PC-3 (cell line): ENCODE measurements around the gene ECT2L. TPM values are rescaled to one million over a fixed set of nuclear protein-coding genes. Genes with fewer than 3 reads are reported as not detected.

ENCODE experiments used
- ATAC-seq: fragments of 200-7000 bp; cut with Tn5 transposase; 2 replicates; pipeline ENCODE4 v1.9.1; 2020; ENCODE audit warnings: mild to moderate bottlenecking, moderate library complexity
- BruUV-seq: library from RNA; stranded (reverse); fragments of 400-500 nt; replicated peaks from 2 replicates; lab custom pipeline; 2021; lab: Mats Ljungman, UMichigan
- CTCF ChIA-PET: fragments of 300-600 bp; sonication (Branson Sonifier 250); formaldehyde crosslinking; loops from one replicate; lab custom pipeline; 2022; ENCODE audit warnings: antibody characterized with exemption; lab: Charles Lee
- POLR2A ChIA-PET: fragments of 300-600 bp; sonication (Branson Sonifier 250); formaldehyde crosslinking; loops from one replicate; lab custom pipeline; 2022; ENCODE audit warnings: antibody characterized with exemption; ENCODE audit not compliant: unreplicated experiment; lab: Charles Lee
- DNase-seq: peaks from one replicate; pipeline ENCODE4 v3.0.0-alpha.2; 2015
- H2AFZ ChIP-seq: fragments of 300-600 bp; sonication (generic); 2 replicates; pipeline ENCODE4 v1.6.0; 2016; ENCODE audit warnings: antibody characterized with exemption, low read length
- H3F3A ChIP-seq: fragments of 300-600 bp; sonication (generic); one replicate; pipeline ENCODE4 v1.6.0; 2017; ENCODE audit warnings: antibody characterized with exemption, low read length, control low read depth, mild to moderate bottlenecking; ENCODE audit not compliant: unreplicated experiment
- H3K27ac ChIP-seq: fragments of 300-600 bp; sonication (generic); 2 replicates; pipeline ENCODE4 v1.5.1; 2016; ENCODE audit warnings: mild to moderate bottlenecking, low read length
- H3K27me3 ChIP-seq: fragments of 300-600 bp; sonication (generic); 2 replicates; pipeline ENCODE4 v1.6.1; 2016; ENCODE audit warnings: low read length, mixed read lengths
- H3K36me3 ChIP-seq: fragments of 300-600 bp; sonication (generic); 2 replicates; pipeline ENCODE4 v1.6.1; 2016; ENCODE audit warnings: low read depth, mixed run types, low read length, mixed read lengths
- H3K4me1 ChIP-seq: fragments of 300-600 bp; sonication (generic); 2 replicates; pipeline ENCODE4 v1.5.1; 2016; ENCODE audit warnings: low read length; ENCODE audit not compliant: insufficient read depth
- H3K4me2 ChIP-seq: fragments of 300-600 bp; sonication (generic); 2 replicates; pipeline ENCODE4 v1.6.0; 2016; ENCODE audit warnings: low read length
- H3K4me3 ChIP-seq: fragments of 300-600 bp; sonication (generic); 2 replicates; pipeline ENCODE4 v1.5.1; 2016; ENCODE audit warnings: mild to moderate bottlenecking, low read length, mixed read lengths
- H3K79me2 ChIP-seq: fragments of 300-600 bp; sonication (generic); 2 replicates; pipeline ENCODE4 v1.6.1; 2017; ENCODE audit warnings: low read length, mixed read lengths
- H3K9ac ChIP-seq: fragments of 300-600 bp; sonication (generic); 2 replicates; pipeline ENCODE4 v1.6.0; 2016; ENCODE audit warnings: mild to moderate bottlenecking, low read length
- H3K9me2 ChIP-seq: fragments of 300-600 bp; sonication (generic); replicated peaks from 2 replicates; pipeline ENCODE4 v1.6.1; 2016; ENCODE audit warnings: mixed run types, low read length, mixed read lengths
- H3K9me3 ChIP-seq: fragments of 300-600 bp; sonication (generic); 2 replicates; pipeline ENCODE4 v1.6.1; 2016; ENCODE audit warnings: low read length, mixed read lengths
- H4K20me1 ChIP-seq: fragments of 300-600 bp; sonication (generic); 2 replicates; pipeline ENCODE4 v1.6.1; 2016; ENCODE audit warnings: low read length, mixed read lengths
- CTCF ChIP-seq: fragments of 300-600 bp; sonication (generic); conservative IDR thresholded peaks from 2 replicates; pipeline ENCODE4 v1.5.1; 2017; ENCODE audit warnings: antibody characterized with exemption, low read depth, mild to moderate bottlenecking, low read length
- EZH2 ChIP-seq: fragments of 300-600 bp; sonication (generic); IDR thresholded peaks from one replicate; pipeline ENCODE4 v1.6.1; 2017; ENCODE audit warnings: antibody characterized with exemption, mild to moderate bottlenecking, low read length; ENCODE audit not compliant: unreplicated experiment
- EZH2phosphoT487 ChIP-seq: fragments of 300-600 bp; sonication (generic); IDR thresholded peaks from 2 replicates; pipeline ENCODE4 v1.6.1; 2018; ENCODE audit warnings: mild to moderate bottlenecking, antibody characterized with exemption, low read length, borderline replicate concordance
- intact Hi-C: fragments of 100-400 bp; cut with micrococcal nuclease; formaldehyde crosslinking; loops from 2 replicates; pipeline ENCODE4 v1.9.0; 2023
- total RNA-seq: library from RNA; depleted of rRNA; stranded (reverse); fragments of >200 nt; gene quantifications from 2 replicates; pipeline ENCODE4 v1.2.3, GENCODE V29; 2014

Gene ECT2L
- total RNA-seq, 1 experiment from 2014 or later: not detected

DNA sequence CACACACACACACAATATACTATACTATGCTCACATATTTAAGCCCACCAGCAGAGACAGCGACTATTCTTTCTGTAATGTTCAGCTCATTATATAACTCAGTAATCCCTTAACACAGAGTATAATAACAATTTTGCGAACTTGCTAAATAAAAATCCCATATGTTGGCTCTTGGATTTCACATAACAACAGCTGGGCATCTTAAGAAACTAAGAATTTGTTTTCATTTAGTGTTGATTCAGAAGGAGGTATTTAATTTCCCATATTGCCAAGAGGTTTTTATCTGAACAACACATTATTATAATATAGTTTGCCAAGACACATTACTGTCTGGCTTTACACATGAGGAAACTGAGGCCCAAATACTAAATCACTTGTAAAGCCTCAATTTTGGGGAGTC is 7.4 kb downstream of the ECT2L start:
- Histone ChIP-seq H2AFZ (no peak overlapping the region), H3K4me3 (no peak overlapping the region), H3K9ac (no peak overlapping the region), H4K20me1 (no peaks in the 10 kb centered on the region), H3K9me3 (no peaks in the 10 kb centered on the region), H3K27ac (no peak overlapping the region), H3F3A (no peaks in the 10 kb centered on the region), H3K79me2 (no peaks in the 10 kb centered on the region), H3K9me2 (no peaks in the 10 kb centered on the region), H3K4me1 (no peaks in the 10 kb centered on the region), H3K36me3 (no peaks in the 10 kb centered on the region), H3K27me3 (no peaks in the 10 kb centered on the region), H3K4me2 (no peak overlapping the region)
- BruUV-seq: no TSS peak
- intact Hi-C loops: no loop called here
- ATAC-seq (no peak), DNase-seq (no peak)
- TF ChIP-seq CTCF (no peak), EZH2phosphoT487 (no peak), EZH2 (no peak)
- CTCF ChIA-PET: no interaction called here
- POLR2A ChIA-PET: no interaction called here

DNA sequence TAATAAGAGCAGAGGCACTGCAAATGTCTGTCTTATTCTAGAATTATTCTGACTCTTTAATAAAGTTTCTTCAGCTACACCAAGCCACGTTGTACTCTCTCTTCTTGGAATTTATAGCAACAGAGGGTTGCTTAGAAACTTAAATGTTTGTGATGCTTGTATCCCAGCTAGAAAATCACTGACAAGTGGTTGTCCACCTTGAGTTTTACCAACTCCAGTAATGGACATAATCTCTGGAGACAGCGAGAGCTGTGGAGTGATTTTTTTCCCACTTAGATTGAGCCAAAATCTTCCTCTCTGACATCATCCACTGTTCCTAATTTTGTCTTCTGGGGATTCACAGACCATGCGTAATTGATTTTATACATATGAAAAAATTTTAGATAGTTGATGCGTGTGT is 8.0 kb downstream of the ECT2L start:
- Histone ChIP-seq H3K27me3 (no peaks in the 10 kb centered on the region), H3K9me2 (no peaks in the 10 kb centered on the region), H3K4me2 (no peak overlapping the region), H3K9ac (no peak overlapping the region), H2AFZ (no peak overlapping the region), H4K20me1 (no peaks in the 10 kb centered on the region), H3K9me3 (no peaks in the 10 kb centered on the region), H3K27ac (no peak overlapping the region), H3K79me2 (no peaks in the 10 kb centered on the region), H3F3A (no peaks in the 10 kb centered on the region), H3K36me3 (no peaks in the 10 kb centered on the region), H3K4me3 (no peak overlapping the region), H3K4me1 (no peaks in the 10 kb centered on the region)
- ChIA-PET CTCF (no interaction called here), POLR2A (no interaction called here)
- no peak for DNase-seq
- TF ChIP-seq CTCF: no peak
- TF ChIP-seq EZH2: no peak
- no peak for TF ChIP-seq EZH2phosphoT487
- intact Hi-C loops: no loop called here
- BruUV-seq: no TSS peak
- ATAC-seq: no peak

DNA sequence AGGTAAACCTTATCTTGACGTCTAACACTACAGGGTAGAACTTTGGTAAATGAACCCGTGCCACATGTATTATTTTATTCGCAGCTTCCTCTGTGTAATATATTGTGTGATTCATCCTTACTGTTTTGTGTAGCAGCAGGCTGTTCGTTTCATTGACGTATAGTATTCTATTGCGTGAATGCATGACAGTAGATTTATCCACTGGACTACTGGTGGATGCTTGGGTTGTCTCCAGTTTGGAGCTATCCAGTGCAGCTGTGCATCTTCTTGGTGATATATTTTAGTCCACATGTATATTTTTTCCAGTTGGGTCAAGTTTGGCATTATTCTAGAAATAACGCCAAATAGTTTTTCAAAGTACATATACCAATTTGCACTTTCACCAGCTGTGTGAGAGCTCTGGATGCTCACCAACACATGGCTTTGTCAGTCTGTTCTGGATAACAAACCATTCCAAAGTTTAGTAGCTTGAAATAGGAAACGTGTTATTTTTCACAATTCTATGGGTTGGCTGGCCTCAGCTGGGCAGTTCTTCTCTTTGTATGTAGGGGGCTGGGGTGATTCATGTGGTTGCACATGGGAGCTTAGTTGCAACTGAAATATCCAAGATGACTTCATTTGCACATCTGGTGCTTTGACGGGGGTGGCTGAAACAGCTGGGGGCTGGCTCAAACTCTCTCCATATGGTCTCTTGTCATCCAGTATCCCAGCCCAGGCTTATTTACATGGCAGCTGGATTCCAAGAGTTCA is 9.3 kb downstream of the ECT2L start:
- intact Hi-C loops: no loop called here
- Histone ChIP-seq H3K9ac (no peak overlapping the region), H3K27ac (no peak overlapping the region), H3K9me2 (no peaks in the 10 kb centered on the region), H3F3A (no peaks in the 10 kb centered on the region), H3K4me3 (no peak overlapping the region), H3K79me2 (no peaks in the 10 kb centered on the region), H3K36me3 (no peaks in the 10 kb centered on the region), H3K27me3 (no peaks in the 10 kb centered on the region), H3K4me2 (no peak overlapping the region), H3K9me3 (no peaks in the 10 kb centered on the region), H4K20me1 (no peaks in the 10 kb centered on the region), H3K4me1 (no peaks in the 10 kb centered on the region), H2AFZ (no peak overlapping the region)
- ChIA-PET POLR2A (no interaction called here), CTCF (no interaction called here)
- TF ChIP-seq EZH2 (no peak), EZH2phosphoT487 (no peak), CTCF (no peak)
- DNase-seq (no peak), ATAC-seq (no peak)
- BruUV-seq: no TSS peak
